ENCODE measurements around the gene PPARA.

Gene PPARA

GRCh38 chr22:46202897-46203600 lies 52.7 kb downstream of the PPARA start:
- no peak for TF ChIP-seq ZNF274 (IDR thresholded peaks at IDR 0.05; ENCODE audit: low read depth, low read length)
- no peak overlapping the region for H3K4me3 ChIP-seq (ENCODE audit: low read length)

- H3K4me3 ChIP-seq (ENCODE audit: low read length) = no peak overlapping the region
- no peak for TF ChIP-seq ZNF274 (IDR thresholded peaks at IDR 0.05; ENCODE audit: low read depth, low read length)
Observed at GRCh38 chr22:46203601-46203980, 53.3 kb downstream of the PPARA start.

- no peak for TF ChIP-seq ZNF274 (IDR thresholded peaks at IDR 0.05; ENCODE audit: low read depth, low read length)
- no peak overlapping the region for H3K4me3 ChIP-seq (ENCODE audit: low read length)
Observed at GRCh38 chr22:46209262-46209661, 58.9 kb downstream of the PPARA start.

GRCh38 chr22:46212195-46212594 lies 61.9 kb downstream of the PPARA start:
- TF ChIP-seq ZNF274 (IDR thresholded peaks at IDR 0.05; ENCODE audit: low read depth, low read length) = no peak
- H3K4me3 ChIP-seq (ENCODE audit: low read length) = no peak overlapping the region

- H3K4me3 ChIP-seq (ENCODE audit: low read length) = no peak overlapping the region
- TF ChIP-seq ZNF274 (IDR thresholded peaks at IDR 0.05; ENCODE audit: low read depth, low read length) = no peak
Observed at GRCh38 chr22:46213052-46213451, 62.7 kb downstream of the PPARA start.

- no peak overlapping the region for H3K4me3 ChIP-seq (ENCODE audit: low read length)
- no peak for TF ChIP-seq ZNF274 (IDR thresholded peaks at IDR 0.05; ENCODE audit: low read depth, low read length)
Observed at GRCh38 chr22:46214149-46214548, 63.8 kb downstream of the PPARA start.

- TF ChIP-seq ZNF274 (IDR thresholded peaks at IDR 0.05; ENCODE audit: low read depth, low read length) = no peak
- no peak overlapping the region for H3K4me3 ChIP-seq (ENCODE audit: low read length)
Observed at GRCh38 chr22:46214616-46215015, 64.3 kb downstream of the PPARA start.

GRCh38 chr22:46219636-46220035 lies 69.3 kb downstream of the PPARA start:
- H3K4me3 ChIP-seq (ENCODE audit: low read length) = no peak overlapping the region
- no peak for TF ChIP-seq ZNF274 (IDR thresholded peaks at IDR 0.05; ENCODE audit: low read depth, low read length)

- no peak for TF ChIP-seq ZNF274 (IDR thresholded peaks at IDR 0.05; ENCODE audit: low read depth, low read length)
- H3K4me3 ChIP-seq (ENCODE audit: low read length) = no peak overlapping the region
Observed at GRCh38 chr22:46220921-46221320, 70.6 kb downstream of the PPARA start.

GRCh38 chr22:46224044-46224897 lies 73.9 kb downstream of the PPARA start:
- TF ChIP-seq ZNF274 (IDR thresholded peaks at IDR 0.05; ENCODE audit: low read depth, low read length) = no peak

GRCh38 chr22:46224898-46225290 lies 74.6 kb downstream of the PPARA start:
- H3K4me3 ChIP-seq (ENCODE audit: low read length) = no peak overlapping the region
- TF ChIP-seq ZNF274 (IDR thresholded peaks at IDR 0.05; ENCODE audit: low read depth, low read length) = no peak

More at GRCh38 chr22:46224044-46224897, 73.9 kb downstream of the PPARA start:
- H3K4me3 ChIP-seq (ENCODE audit: low read length) = no peak overlapping the region

- no peak overlapping the region for H3K4me3 ChIP-seq (ENCODE audit: low read length)
- TF ChIP-seq ZNF274 (IDR thresholded peaks at IDR 0.05; ENCODE audit: low read depth, low read length) = no peak
Observed at GRCh38 chr22:46225631-46226030, 75.3 kb downstream of the PPARA start.

- no peak for TF ChIP-seq ZNF274 (IDR thresholded peaks at IDR 0.05; ENCODE audit: low read depth, low read length)
- H3K4me3 ChIP-seq (ENCODE audit: low read length) = no peak overlapping the region
Observed at GRCh38 chr22:46226577-46226976, 76.3 kb downstream of the PPARA start.

GRCh38 chr22:46229701-46230100 lies 79.4 kb downstream of the PPARA start:
- TF ChIP-seq ZNF274 (IDR thresholded peaks at IDR 0.05; ENCODE audit: low read depth, low read length) = no peak
- H3K4me3 ChIP-seq (ENCODE audit: low read length) = no peak overlapping the region

GRCh38 chr22:46230262-46230901 lies 80.1 kb downstream of the PPARA start:
- TF ChIP-seq ZNF274 (IDR thresholded peaks at IDR 0.05; ENCODE audit: low read depth, low read length) = no peak
- H3K4me3 ChIP-seq (ENCODE audit: low read length) = no peak overlapping the region

Measured in GM08714 (cell line).